Upper lobe of left lung (tissue), 6 donors: Measurements from ENCODE around the gene CLEC4G. TPM values are rescaled to one million over a fixed set of nuclear protein-coding genes. Genes with fewer than 3 reads are reported as not detected.

Experiments used
- ATAC-seq, 2 donors: fragments of 200-7000 bp; cut with Tn5 transposase; one replicate each; pipeline ENCODE4 v1.9.1; 2022; ENCODE audit warnings: mild to moderate bottlenecking in 2 of 2, moderate library complexity in 2 of 2; ENCODE audit not compliant: low FRiP score in 2 of 2
- DNase-seq, 2 donors: peaks; one replicate each; pipeline ENCODE4 v3.0.0-alpha.2; 2019 to 2020
- H3K27ac ChIP-seq, 4 donors: fragments of 200-600 bp; sonication (generic); one replicate each; pipeline ENCODE4 v1.5.1; 2016 to 2019
- H3K27me3 ChIP-seq, 4 donors: fragments of 200-600 bp; sonication (generic); one replicate each; pipeline ENCODE4 v1.5.1; 2017 to 2019
- H3K36me3 ChIP-seq, 4 donors: fragments of 200-600 bp; sonication (generic); one replicate each; pipeline ENCODE4 v1.5.1; 2016 to 2019
- H3K4me1 ChIP-seq, 4 donors: fragments of 200-600 bp; sonication (generic); one replicate each; pipeline ENCODE4 v1.5.1; 2018 to 2019
- H3K4me3 ChIP-seq, 4 donors: fragments of 200-600 bp; sonication (generic); one replicate each; pipeline ENCODE4 v1.5.1; 2017 to 2019; ENCODE audit warnings: mild to moderate bottlenecking in 2 of 4, moderate library complexity in 1 of 4
- H3K9me3 ChIP-seq, 4 donors: fragments of 200-600 bp; sonication (generic); one replicate each; pipeline ENCODE4 v1.5.1; 2018 to 2019
- EP300 ChIP-seq, 4 donors: sonication (generic); formaldehyde crosslinking; IDR thresholded peaks; one replicate each; pipeline ENCODE4 v1.5.1; 2017; ENCODE audit warnings: antibody characterized with exemption in 4 of 4, control low read depth in 2 of 4
- POLR2A ChIP-seq, 4 donors: fragments of 450-650 bp; IDR thresholded peaks; one replicate each; pipeline ENCODE4 v1.5.1; 2016 to 2017; ENCODE audit warnings: antibody characterized with exemption in 4 of 4, mild to moderate bottlenecking in 2 of 4
- POLR2AphosphoS5 ChIP-seq, 2 donors: sonication (generic); formaldehyde crosslinking; IDR thresholded peaks; one replicate each; pipeline ENCODE4 v1.5.1; 2017; ENCODE audit warnings: antibody characterized with exemption in 2 of 2
- WGBS, 2 donors: methylation state at CpG; one replicate each; pipeline ENCODE4 v1.1.5; 2017 to 2018; 5-methylcytosine and 5-hydroxymethylcytosine counted together
- total RNA-seq, 6 donors: library from RNA; depleted of rRNA in 4 of 6; stranded (reverse); fragments of >200 nt in 4 of 6; gene quantifications; one replicate each; pipeline versions ENCODE4 v1.1.0 to v1.2.1, GENCODE V29; 2016 to 2021
- TF ChIP-seq, protein P1 (sequence below), 6 experiments: fragments of 450-650 bp in 4 of 6; fragments of 200-600 bp in 2 of 6; sonication (generic) in 2 of 6; IDR thresholded peaks; one replicate each; pipeline ENCODE4 v1.5.1; 2016 to 2019; ENCODE audit warnings: antibody characterized with exemption in 6 of 6
- donor health status: DM: no; HTN: no; CAD: no; lungs with moderate emphysema.
- donor health status: DM: no; HTN: yes; CAD: no; lungs with severe emphysema.

The CLEC4G gene
- total RNA-seq, 6 donors from 2014 or later: 0.40 to 2.5 (median 1.5) TPM; not detected in 2

DNA sequence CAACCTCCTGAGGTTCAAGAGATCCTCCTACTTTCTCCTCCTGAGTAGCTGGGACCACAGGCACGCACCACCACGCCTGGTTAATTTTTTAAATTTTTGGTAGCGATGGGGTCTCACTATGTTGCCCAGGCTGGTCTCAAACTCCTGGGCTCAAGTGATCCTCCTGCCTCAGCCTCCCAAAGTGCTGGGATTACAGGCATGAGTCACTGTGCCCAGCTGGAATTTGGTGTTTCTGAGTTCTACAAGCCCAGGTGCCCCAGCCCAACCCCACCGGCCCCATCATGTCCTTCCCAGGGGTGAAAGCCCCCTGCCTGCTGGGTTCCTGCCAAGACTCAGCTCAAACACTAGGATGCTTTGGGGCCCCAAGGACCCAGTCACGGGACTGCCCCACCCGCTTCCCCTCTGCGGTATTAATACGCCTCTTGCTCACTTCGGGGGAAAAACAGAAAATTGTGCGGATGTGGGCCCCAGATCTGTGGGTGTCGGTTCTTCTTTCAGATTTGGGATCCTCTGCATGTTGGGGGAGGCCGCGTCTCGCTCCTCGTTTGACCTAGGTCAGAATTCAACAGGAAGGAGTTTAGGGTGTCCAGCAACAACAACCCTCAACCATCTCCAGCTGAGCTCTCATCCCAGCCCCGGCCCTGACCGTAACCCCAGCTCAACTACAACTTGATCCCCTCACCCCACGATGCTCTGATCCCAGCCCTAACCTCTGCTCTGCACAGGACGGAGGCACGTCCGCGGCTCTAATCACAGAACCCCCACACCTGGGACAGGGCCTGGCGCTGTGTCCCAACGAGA is 26.3 kb downstream of the CLEC4G start:
- H3K27ac ChIP-seq: peak overlapping the region; percentile 40 to 79 (median 56)
- ATAC-seq: peak; percentile 37 to 76
- H3K27me3 ChIP-seq: no peaks in the 10 kb centered on the region
- no peak overlapping the region for H3K4me3 ChIP-seq
- peaks cover 4 to 21% (median 19%) of the 10 kb centered on the region in 4 donors for H3K4me1 ChIP-seq
- no peaks in the 10 kb centered on the region for H3K9me3 ChIP-seq
- whole genome bisulfite sequencing, 2 donors: 41 to 71% methylated on average over 18 to 24 of the region's 24 CpGs
- TF ChIP-seq POLR2AphosphoS5 (IDR thresholded peaks at IDR 0.05) (no peak), POLR2A (IDR thresholded peaks at IDR 0.05) (no peak), EP300 (IDR thresholded peaks at IDR 0.05) (no peak)
- TF ChIP-seq, protein P1, sequence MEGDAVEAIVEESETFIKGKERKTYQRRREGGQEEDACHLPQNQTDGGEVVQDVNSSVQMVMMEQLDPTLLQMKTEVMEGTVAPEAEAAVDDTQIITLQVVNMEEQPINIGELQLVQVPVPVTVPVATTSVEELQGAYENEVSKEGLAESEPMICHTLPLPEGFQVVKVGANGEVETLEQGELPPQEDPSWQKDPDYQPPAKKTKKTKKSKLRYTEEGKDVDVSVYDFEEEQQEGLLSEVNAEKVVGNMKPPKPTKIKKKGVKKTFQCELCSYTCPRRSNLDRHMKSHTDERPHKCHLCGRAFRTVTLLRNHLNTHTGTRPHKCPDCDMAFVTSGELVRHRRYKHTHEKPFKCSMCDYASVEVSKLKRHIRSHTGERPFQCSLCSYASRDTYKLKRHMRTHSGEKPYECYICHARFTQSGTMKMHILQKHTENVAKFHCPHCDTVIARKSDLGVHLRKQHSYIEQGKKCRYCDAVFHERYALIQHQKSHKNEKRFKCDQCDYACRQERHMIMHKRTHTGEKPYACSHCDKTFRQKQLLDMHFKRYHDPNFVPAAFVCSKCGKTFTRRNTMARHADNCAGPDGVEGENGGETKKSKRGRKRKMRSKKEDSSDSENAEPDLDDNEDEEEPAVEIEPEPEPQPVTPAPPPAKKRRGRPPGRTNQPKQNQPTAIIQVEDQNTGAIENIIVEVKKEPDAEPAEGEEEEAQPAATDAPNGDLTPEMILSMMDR (IDR thresholded peaks at IDR 0.05): no peak
- DNase-seq: peak in 1 of 2 donors; percentile 78
- no peaks in the 10 kb centered on the region for H3K36me3 ChIP-seq

DNA sequence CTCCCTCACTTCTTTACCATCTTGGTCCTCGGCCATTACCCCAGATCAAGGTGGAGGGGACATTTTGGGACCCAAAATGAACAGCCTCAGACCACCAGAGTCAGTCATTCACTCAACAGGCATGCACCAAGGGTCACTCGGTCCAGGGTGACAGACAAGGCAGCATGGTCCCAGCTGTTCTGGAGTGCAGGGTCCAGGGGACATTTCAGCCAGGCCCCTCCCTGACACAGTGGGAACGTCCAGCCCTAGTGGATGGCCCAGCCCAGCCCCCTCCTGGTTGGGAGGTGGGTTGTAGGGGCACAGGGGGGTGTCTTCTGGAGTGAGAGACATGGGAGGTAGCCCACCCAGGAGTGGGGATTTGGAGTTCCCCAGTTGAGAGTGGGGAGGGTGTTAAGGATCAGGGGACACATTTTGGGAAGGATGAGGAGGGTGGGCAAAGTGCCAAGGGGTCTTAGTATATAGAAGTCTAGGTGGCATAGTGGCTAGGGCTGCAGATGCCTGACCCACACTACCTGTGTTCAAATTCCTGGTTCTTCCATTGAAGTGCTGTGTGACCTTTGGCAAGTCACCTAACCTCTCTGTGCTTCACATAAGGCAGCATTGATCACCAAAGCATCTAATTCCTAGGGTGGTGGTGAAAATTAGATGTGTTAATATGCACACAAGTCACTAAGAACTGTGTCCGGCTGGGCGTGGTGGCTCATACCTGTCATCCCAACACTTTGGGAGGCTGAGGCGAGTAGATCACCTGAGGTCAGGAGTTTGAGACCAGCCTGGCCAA is 27.4 kb downstream of the CLEC4G start:
- no peaks in the 10 kb centered on the region for H3K36me3 ChIP-seq
- no peak overlapping the region for H3K27ac ChIP-seq
- ATAC-seq (no peak), DNase-seq (no peak)
- TF ChIP-seq, protein P1 (IDR thresholded peaks at IDR 0.05): no peak
- peaks cover 4 to 21% (median 19%) of the 10 kb centered on the region in 4 donors for H3K4me1 ChIP-seq
- WGBS, 2 donors: 82 to 87% methylated on average over 6 of the region's 6 CpGs
- no peaks in the 10 kb centered on the region for H3K9me3 ChIP-seq
- H3K27me3 ChIP-seq: no peaks in the 10 kb centered on the region
- no peak overlapping the region for H3K4me3 ChIP-seq

DNA sequence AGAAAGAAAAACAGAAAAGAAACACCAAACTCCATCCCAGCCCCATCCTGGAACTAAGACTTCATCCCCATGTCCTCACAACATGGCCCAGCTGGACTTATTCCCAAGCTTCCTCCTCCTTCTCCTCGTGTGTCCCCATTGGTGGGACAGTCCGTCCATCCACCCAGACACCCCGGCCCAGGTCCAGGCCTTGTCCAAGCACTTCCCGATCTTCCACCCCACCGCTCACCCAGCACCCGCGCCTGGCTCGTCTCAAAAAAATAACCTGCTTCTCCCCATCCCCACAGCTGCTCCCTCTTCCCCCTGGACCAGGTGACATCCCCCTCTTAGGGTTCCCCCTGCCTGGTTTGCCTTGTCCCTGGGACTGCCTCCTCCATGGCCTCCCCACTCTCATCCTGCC is 28.6 kb downstream of the CLEC4G start:
- Histone ChIP-seq H3K27me3 (peaks cover 0 to 4% (median 0%) of the 10 kb centered on the region in 4 donors), H3K4me1 (peaks cover 4 to 21% (median 19%) of the 10 kb centered on the region in 4 donors), H3K9me3 (no peaks in the 10 kb centered on the region), H3K4me3 (no peak overlapping the region), H3K27ac (no peak overlapping the region), H3K36me3 (no peaks in the 10 kb centered on the region)
- DNase-seq: peak in 1 of 2 donors; percentile 36
- no peak for ATAC-seq
- WGBS, 2 donors: 77 to 80% methylated on average over 8 of the region's 8 CpGs
- TF ChIP-seq EP300 (IDR thresholded peaks at IDR 0.05) (no peak), POLR2A (IDR thresholded peaks at IDR 0.05) (no peak), POLR2AphosphoS5 (IDR thresholded peaks at IDR 0.05) (no peak)
- TF ChIP-seq, protein P1 (IDR thresholded peaks at IDR 0.05): no peak

DNA sequence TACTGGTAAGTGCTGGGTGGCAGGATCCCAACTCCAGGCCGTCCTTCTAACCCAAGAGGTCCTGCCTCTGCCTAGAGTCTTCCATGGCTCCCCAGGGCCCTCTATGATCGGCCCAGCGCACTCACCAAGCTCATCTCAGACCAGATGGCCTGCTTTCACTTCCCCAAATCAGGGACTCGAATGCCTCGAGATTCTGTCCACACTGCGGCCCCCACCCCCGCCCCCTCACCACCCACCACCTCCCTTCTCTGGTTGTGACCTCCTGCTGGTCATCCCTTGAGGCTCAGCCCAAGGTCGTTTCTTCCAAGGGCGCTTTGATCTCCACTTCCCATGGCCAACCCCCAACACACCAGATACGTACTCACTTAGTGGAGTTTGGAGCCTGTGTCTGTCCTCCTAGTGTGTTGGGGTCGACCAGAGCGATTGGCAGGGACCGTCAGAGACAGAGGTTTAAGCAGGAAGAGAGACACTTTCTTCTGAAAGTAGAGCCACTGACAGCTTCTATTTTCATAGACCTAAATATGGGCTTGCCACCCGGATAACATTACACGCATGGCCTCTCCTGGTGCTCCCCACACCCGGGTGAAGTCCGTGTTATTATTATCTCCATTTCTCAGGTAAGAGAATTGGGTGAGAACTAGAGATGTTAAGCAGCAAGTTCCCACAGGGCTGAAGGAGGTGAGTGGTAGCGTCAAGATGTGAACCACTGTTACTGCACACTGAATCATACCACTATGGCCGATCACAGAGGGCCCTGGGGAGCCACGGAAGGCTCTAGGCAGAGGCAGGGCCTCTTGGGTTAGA is 30.1 kb downstream of the CLEC4G start, which contains the start of gene FCER2:
Gene FCER2, minus strand, starts transcription at position 478 of the 804 bp plus-strand sequence. CDS start 2,371 bp downstream, outside the sequence.
- H3K4me3 ChIP-seq: no peak within 1 kb of the TSS
- TF ChIP-seq POLR2A (IDR thresholded peaks at IDR 0.05) (no peak), EP300 (IDR thresholded peaks at IDR 0.05) (no peak), POLR2AphosphoS5 (IDR thresholded peaks at IDR 0.05) (no peak)
- TF ChIP-seq, protein P1 (IDR thresholded peaks at IDR 0.05): no peak
- H3K4me1 ChIP-seq: peaks cover 0 to 13% (median 10%) of the 10 kb centered on the region in 4 donors
- no peak for ATAC-seq
- WGBS, 2 donors: 62 to 63% methylated on average over 19 to 20 of the region's 20 CpGs
- H3K27ac ChIP-seq: no peak within 1 kb of the TSS
- no peaks in the 10 kb centered on the region for H3K9me3 ChIP-seq
- peaks cover 0 to 7% (median 2%) of the 10 kb centered on the region in 4 donors for H3K27me3 ChIP-seq
- H3K36me3 ChIP-seq: no peaks in the 10 kb centered on the region
- no peak for DNase-seq
